ENCODE data around the gene PDHX. TPM values are rescaled to one million over a fixed set of nuclear protein-coding genes. Genes with fewer than 3 reads are reported as not detected.

PDHX gene
- total RNA-seq, 1 experiment from 2014 or later, result 63.0 TPM

GRCh38 chr11:34970480-34970879, 54.1 kb downstream of the PDHX start:
- in situ Hi-C loops (cut with HindIII; ENCODE audit: low pct_unique_long_range_greater_than_20kb, low sequenced_read_pairs), result no loop called here
- Histone ChIP-seq H3K4me3 (ENCODE audit: low read depth in 2 of 2, low read length in 2 of 2) (no peak overlapping the region), H3K27me3 (ENCODE audit: control insufficient read depth, insufficient read depth, low read length) (no peaks in the 10 kb centered on the region), H3K36me3 (ENCODE audit: control insufficient read depth, insufficient read depth, low read length) (peaks cover 25% of the 10 kb centered on the region; the same call in 1 of the 2 replicates), H3K27ac (ENCODE audit: low read length) (peak overlapping the region; percentile 100; the same call in 1 of the 2 replicates), H3K4me1 (ENCODE audit: control insufficient read depth, insufficient read depth, low read length) (peaks cover 3% of the 10 kb centered on the region), H3K9me3 (ENCODE audit: control insufficient read depth, insufficient read depth, low read depth, low read length) (peaks cover 13% of the 10 kb centered on the region; the same call in 1 of the 2 replicates)
- ChIA-PET POLR2A (no interaction called here), CTCF (no interaction called here)
- BruUV-seq (replicated peaks), result no TSS peak
- DNase-seq (ENCODE audit: low read depth, low spot score) (no peak), ATAC-seq (no peak)
- intact Hi-C loops (cut with micrococcal nuclease; ENCODE audit: unreplicated experiment), result no loop called here
- TF ChIP-seq POLR2AphosphoS5 (IDR thresholded peaks at IDR 0.05; ENCODE audit: low read depth, low read length) (no peak), SIN3A (IDR thresholded peaks at IDR 0.05; ENCODE audit: borderline replicate concordance, insufficient read depth, low read depth, low read length) (no peak), CTCF (IDR thresholded peaks at IDR 0.05) (no peak), REST (IDR thresholded peaks at IDR 0.05; ENCODE audit: insufficient read depth in 1 of 2, low read depth in 2 of 2, low read length in 1 of 2) (no peak), TCF7L2 (IDR thresholded peaks at IDR 0.05; ENCODE audit: low read depth, low read length) (no peak)

- CTCF ChIA-PET, result no interaction called here
- no peaks in the 10 kb centered on the region for H3K27me3 ChIP-seq (ENCODE audit: control insufficient read depth, insufficient read depth, low read length)
Measured at GRCh38 chr11:34971928-34972327, 55.5 kb downstream of the PDHX start.

More at GRCh38 chr11:34971928-34972327, 55.5 kb downstream of the PDHX start:
- Histone ChIP-seq H3K36me3 (ENCODE audit: control insufficient read depth, insufficient read depth, low read length) (peaks cover 25% of the 10 kb centered on the region; the same call in 1 of the 2 replicates), H3K9me3 (ENCODE audit: control insufficient read depth, insufficient read depth, low read depth, low read length) (peaks cover 13% of the 10 kb centered on the region; the same call in 1 of the 2 replicates), H3K27ac (ENCODE audit: low read length) (peak overlapping the region; percentile 100), H3K4me3 (ENCODE audit: low read depth in 2 of 2, low read length in 2 of 2) (no peak overlapping the region), H3K4me1 (ENCODE audit: control insufficient read depth, insufficient read depth, low read length) (peaks cover 18% of the 10 kb centered on the region)
- ATAC-seq (no peak), DNase-seq (ENCODE audit: low read depth, low spot score) (no peak)
- BruUV-seq (replicated peaks), result no TSS peak
- intact Hi-C loops (cut with micrococcal nuclease; ENCODE audit: unreplicated experiment) (no loop called here), in situ Hi-C loops (cut with HindIII; ENCODE audit: low pct_unique_long_range_greater_than_20kb, low sequenced_read_pairs) (no loop called here)
- TF ChIP-seq SIN3A (IDR thresholded peaks at IDR 0.05; ENCODE audit: borderline replicate concordance, insufficient read depth, low read depth, low read length) (no peak), POLR2AphosphoS5 (IDR thresholded peaks at IDR 0.05; ENCODE audit: low read depth, low read length) (no peak), CTCF (IDR thresholded peaks at IDR 0.05) (no peak)
- POLR2A ChIA-PET, result no interaction called here

All from Panc1 (cell line).